IMR-90 (cell line): ENCODE measurements around the gene BCL7A. TPM values are rescaled to one million over a fixed set of nuclear protein-coding genes. Genes with fewer than 3 reads are reported as not detected.

Source experiments
- ATAC-seq: fragments of 200-7000 bp; cut with Tn5 transposase; 2 replicates; pipeline ENCODE4 v1.9.1; 2020; ENCODE audit warnings: low read depth, mild to moderate bottlenecking, moderate library complexity
- BruUV-seq: library from RNA; stranded (reverse); fragments of 400-500 nt; replicated peaks from 2 replicates; lab custom pipeline; 2021; lab: Mats Ljungman, UMichigan
- CTCF ChIA-PET: fragments of 300-600 bp; formaldehyde crosslinking; extraction: SDS; loops from one replicate; lab custom pipeline; 2021; ENCODE audit warnings: antibody characterized with exemption; lab: Yijun Ruan, JAX
- POLR2A ChIA-PET: fragments of 300-600 bp; sonication (Branson Sonifier 250); formaldehyde crosslinking; loops from one replicate; lab custom pipeline; 2022; ENCODE audit warnings: antibody characterized with exemption; ENCODE audit not compliant: unreplicated experiment; lab: Charles Lee
- DNase-seq: peaks from one replicate; pipeline ENCODE4 v3.0.0; 2013
- H2AFZ ChIP-seq: replicated peaks from 2 replicates; pipeline ENCODE3; 2013; ENCODE audit warnings: low read length, mild to moderate bottlenecking; ENCODE audit not compliant: poor library complexity
- H2AK5ac ChIP-seq: 2 replicates; pipeline ENCODE4 v1.6.1; 2013; ENCODE audit warnings: low read depth, low read length, inconsistent platforms
- H2AK9ac ChIP-seq: replicated peaks from 2 replicates; pipeline ENCODE3; 2013; ENCODE audit warnings: mild to moderate bottlenecking, low read depth, low read length, moderate library complexity; ENCODE audit not compliant: poor library complexity
- H2BK120ac ChIP-seq: 2 replicates; pipeline ENCODE4 v1.6.1; 2013; ENCODE audit warnings: low read depth, low read length, inconsistent platforms
- H2BK15ac ChIP-seq: 3 replicates; pipeline ENCODE4 v1.6.1; 2013; ENCODE audit warnings: low read depth, low read length, inconsistent platforms
- H2BK20ac ChIP-seq: 2 replicates; pipeline ENCODE4 v1.6.1; 2013; ENCODE audit warnings: low read depth, mild to moderate bottlenecking, inconsistent platforms, low read length, moderate library complexity
- H2BK5ac ChIP-seq: 2 replicates; pipeline ENCODE4 v1.6.1; 2013; ENCODE audit warnings: mild to moderate bottlenecking, low read depth, low read length, inconsistent platforms; ENCODE audit not compliant: poor library complexity, severe bottlenecking
- H3K14ac ChIP-seq: replicated peaks from 2 replicates; pipeline ENCODE4 v1.6.1; 2013; ENCODE audit warnings: low read depth, low read length, inconsistent platforms
- H3K18ac ChIP-seq: 2 replicates; pipeline ENCODE4 v1.6.1; 2013; ENCODE audit warnings: low read depth, low read length, control low read depth
- H3K23ac ChIP-seq: 2 replicates; pipeline ENCODE4 v1.6.1; 2013; ENCODE audit warnings: low read depth, low read length, inconsistent platforms
- H3K27ac ChIP-seq: 2 replicates; pipeline ENCODE4 v1.5.1; 2013; ENCODE audit warnings: mild to moderate bottlenecking, control low read depth, low read length; ENCODE audit not compliant: insufficient read depth
- H3K27me3 ChIP-seq: 2 replicates; pipeline ENCODE4 v1.6.1; 2013; ENCODE audit warnings: low read length; ENCODE audit not compliant: control insufficient read depth, insufficient read depth
- H3K36me3 ChIP-seq: 2 replicates; pipeline ENCODE4 v1.6.1; 2013; ENCODE audit warnings: low read length, mixed read lengths; ENCODE audit not compliant: control insufficient read depth, insufficient read depth
- H3K4ac ChIP-seq: 2 replicates; pipeline ENCODE4 v1.6.1; 2013; ENCODE audit warnings: low read depth, low read length, inconsistent platforms
- H3K4me1 ChIP-seq: 2 replicates; pipeline ENCODE4 v1.6.1; 2013; ENCODE audit warnings: low read length, mixed read lengths; ENCODE audit not compliant: control insufficient read depth, insufficient read depth
- H3K4me2 ChIP-seq: 2 replicates; pipeline ENCODE4 v1.6.1; 2013; ENCODE audit warnings: low read depth, mild to moderate bottlenecking, control low read depth, low read length, moderate library complexity
- H3K4me3 ChIP-seq: 2 replicates; pipeline ENCODE4 v1.5.1; 2013; ENCODE audit warnings: low read depth, mild to moderate bottlenecking, control low read depth, low read length, moderate library complexity; ENCODE audit not compliant: insufficient read depth
- H3K56ac ChIP-seq: 2 replicates; pipeline ENCODE4 v1.6.1; 2013; ENCODE audit warnings: low read length, inconsistent platforms; ENCODE audit not compliant: insufficient read depth; ENCODE audit errors: extremely low read depth
- H3K79me1 ChIP-seq, 2 experiments: 2 replicates each; pipeline ENCODE4 v1.6.1; 2013; ENCODE audit warnings: low read length in 2 of 2, inconsistent platforms in 1 of 2, low read depth in 1 of 2
- H3K9ac ChIP-seq: 2 replicates; pipeline ENCODE4 v1.6.1; 2013; ENCODE audit warnings: low read depth, low read length, control low read depth
- H3K9me1 ChIP-seq: 2 replicates; pipeline ENCODE4 v1.6.1; 2013; ENCODE audit warnings: low read length, inconsistent platforms; ENCODE audit not compliant: insufficient read depth
- H3K9me3 ChIP-seq: 2 replicates; pipeline ENCODE4 v1.6.1; 2013; ENCODE audit warnings: low read length; ENCODE audit not compliant: control insufficient read depth, insufficient read depth
- H4K20me1 ChIP-seq: 2 replicates; pipeline ENCODE4 v1.6.1; 2013; ENCODE audit warnings: low read length, inconsistent platforms; ENCODE audit not compliant: insufficient read depth
- H4K5ac ChIP-seq: 2 replicates; pipeline ENCODE4 v1.6.1; 2013; ENCODE audit warnings: mild to moderate bottlenecking, low read depth, low read length, control low read depth
- H4K8ac ChIP-seq, 2 experiments: 2 replicates each; pipeline ENCODE4 v1.6.1; 2013; ENCODE audit warnings: low read depth in 2 of 2, low read length in 2 of 2, control low read depth in 1 of 2, inconsistent platforms in 1 of 2
- H4K91ac ChIP-seq: 2 replicates; pipeline ENCODE4 v1.6.1; 2013; ENCODE audit warnings: low read depth, low read length, inconsistent platforms; ENCODE audit not compliant: insufficient read depth
- MAZ ChIP-seq: IDR thresholded peaks from 2 replicates; pipeline ENCODE4 v1.6.1; 2012; ENCODE audit warnings: low read depth, mild to moderate bottlenecking, low read length, improper control_type of control experiment, moderate library complexity, borderline replicate concordance
- POLR2A ChIP-seq: IDR thresholded peaks from 2 replicates; pipeline ENCODE4 v1.6.1; 2012; ENCODE audit warnings: mild to moderate bottlenecking, low read depth, low read length
- WGBS, 2 experiments: methylation state at CpG; one replicate each; pipeline versions ENCODE4 v1.1.5 to v1.1.7; 2013; ENCODE audit warnings: missing lambda C conversion rate in 2 of 2; ENCODE audit not compliant: insufficient read length in 1 of 2; ENCODE audit errors: extremely low coverage in 2 of 2; 5-methylcytosine and 5-hydroxymethylcytosine counted together
- dilution Hi-C: fragments of 300-500 bp; cut with HindIII; formaldehyde crosslinking; loops from one replicate; pipeline ENCODE4 v1.14.3; 2018; ENCODE audit warnings: low sequenced_read_pairs; ENCODE audit not compliant: unreplicated experiment
- in situ Hi-C: fragments of 300-500 bp; cut with MboI; formaldehyde crosslinking; loops from 3 replicates; pipeline ENCODE4 v1.14.3; 2019; ENCODE audit warnings: low sequenced_read_pairs, inconsistent platforms, mixed read lengths
- intact Hi-C: fragments of 100-400 bp; cut with micrococcal nuclease; formaldehyde crosslinking; loops from 2 replicates; pipeline ENCODE4 v1.10.0; 2022
- polyA plus RNA-seq, 3 experiments: library from polyadenylated mRNA; depleted of rRNA; stranded (reverse); fragments of >200 nt; gene quantifications; 2 replicates each; pipeline ENCODE4 v1.2.3, GENCODE V29; 2012; ENCODE audit warnings: low replicate concordance in 1 of 3
- total RNA-seq: library from RNA; depleted of rRNA; stranded (reverse); fragments of >200 nt; gene quantifications from 2 replicates; pipeline ENCODE4 v1.2.3, GENCODE V29; 2012
- TF ChIP-seq, protein P1 (sequence below): conservative IDR thresholded peaks from 2 replicates; pipeline ENCODE4 v1.5.1; 2012; ENCODE audit warnings: mild to moderate bottlenecking, low read depth, low read length, improper control_type of control experiment

The BCL7A gene
- total and polyA plus RNA-seq, 2 of the 4 experiments (the other 2 are of a cell fraction): 5.6 to 7.9 TPM

DNA sequence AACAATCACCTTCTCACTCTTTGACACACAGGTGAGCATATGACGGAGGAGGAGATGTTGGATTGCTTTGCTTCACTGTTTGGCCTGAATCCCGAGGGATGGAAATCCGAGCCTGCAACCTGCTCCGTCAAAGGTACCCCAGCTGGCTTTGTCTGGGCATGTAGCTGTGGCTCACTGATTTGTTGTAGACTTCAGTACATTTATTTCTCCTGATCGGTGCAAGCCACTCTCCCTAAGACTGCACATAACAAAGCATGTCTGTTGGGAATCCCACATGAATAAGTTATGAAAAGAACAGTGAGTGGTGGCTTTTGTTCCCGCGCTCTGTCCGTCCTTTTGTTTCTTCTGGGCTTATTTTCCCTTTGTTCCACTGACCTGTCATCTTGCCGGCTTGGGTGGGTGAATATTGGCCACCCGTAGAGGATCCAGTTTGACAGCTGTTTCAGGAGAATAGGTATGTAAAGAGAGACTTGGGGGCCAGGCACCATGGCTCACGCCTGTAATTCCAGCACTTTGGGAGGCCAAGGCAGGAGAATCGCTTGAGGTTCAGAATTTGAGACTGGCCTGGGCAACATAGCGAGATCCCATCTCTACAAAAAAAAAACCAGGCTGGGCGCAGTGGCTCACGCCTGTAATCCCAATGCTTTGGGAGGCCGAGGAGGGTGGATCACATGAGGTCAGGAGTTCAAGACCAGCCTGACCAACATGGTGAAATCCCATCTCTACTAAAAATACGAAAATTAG is 20.0 kb upstream of the BCL7A start:
- no peak for DNase-seq
- no peak overlapping the region for H3K9ac ChIP-seq
- POLR2A ChIA-PET: no interaction called here
- H4K20me1 ChIP-seq: no peaks in the 10 kb centered on the region
- CTCF ChIA-PET: no interaction called here
- H2AK9ac ChIP-seq: no peak overlapping the region
- H2BK120ac ChIP-seq: 0 out of 2 replicates have a peak overlapping the region, but pooled peaks have one; percentile 0
- no peak overlapping the region for H3K56ac ChIP-seq
- H3K4me2 ChIP-seq: no peak overlapping the region
- H2BK20ac ChIP-seq: no peak overlapping the region
- H2BK5ac ChIP-seq: no peak overlapping the region
- no peak overlapping the region for H2AFZ ChIP-seq
- peak overlapping the region in 1 of 2 experiments; percentile 13; a peak in 2 of 4 replicates for H4K8ac ChIP-seq
- no peak for ATAC-seq
- no peak overlapping the region; the same call in 2 of the 3 replicates for H2BK15ac ChIP-seq
- in situ Hi-C loops: no loop called here
- dilution Hi-C loops: no loop called here
- H3K36me3 ChIP-seq: no peaks in the 10 kb centered on the region
- H4K91ac ChIP-seq: no peak overlapping the region
- no peak overlapping the region for H3K27ac ChIP-seq
- H3K9me1 ChIP-seq: peaks cover 4% of the 10 kb centered on the region; the same call in 1 of the 2 replicates
- H3K14ac ChIP-seq: 0 out of 2 replicates have a peak overlapping the region, but pooled peaks have one; percentile 0
- H2AK5ac ChIP-seq: no peak overlapping the region
- H3K4ac ChIP-seq: no peak overlapping the region
- H4K5ac ChIP-seq: no peak overlapping the region; the same call in 1 of the 2 replicates
- intact Hi-C loops: no loop called here
- no TSS peak for BruUV-seq
- H3K9me3 ChIP-seq: no peaks in the 10 kb centered on the region
- H3K27me3 ChIP-seq: no peaks in the 10 kb centered on the region
- no peak overlapping the region for H3K4me3 ChIP-seq
- no peak overlapping the region for H3K18ac ChIP-seq
- 80% methylated on average over 3 of the region's 17 CpGs; no CpG with 5 or more reads in 1 of the 2 experiments for WGBS, 2 experiments
- peaks cover 18% of the 10 kb centered on the region for H3K4me1 ChIP-seq
- TF ChIP-seq, protein P1, sequence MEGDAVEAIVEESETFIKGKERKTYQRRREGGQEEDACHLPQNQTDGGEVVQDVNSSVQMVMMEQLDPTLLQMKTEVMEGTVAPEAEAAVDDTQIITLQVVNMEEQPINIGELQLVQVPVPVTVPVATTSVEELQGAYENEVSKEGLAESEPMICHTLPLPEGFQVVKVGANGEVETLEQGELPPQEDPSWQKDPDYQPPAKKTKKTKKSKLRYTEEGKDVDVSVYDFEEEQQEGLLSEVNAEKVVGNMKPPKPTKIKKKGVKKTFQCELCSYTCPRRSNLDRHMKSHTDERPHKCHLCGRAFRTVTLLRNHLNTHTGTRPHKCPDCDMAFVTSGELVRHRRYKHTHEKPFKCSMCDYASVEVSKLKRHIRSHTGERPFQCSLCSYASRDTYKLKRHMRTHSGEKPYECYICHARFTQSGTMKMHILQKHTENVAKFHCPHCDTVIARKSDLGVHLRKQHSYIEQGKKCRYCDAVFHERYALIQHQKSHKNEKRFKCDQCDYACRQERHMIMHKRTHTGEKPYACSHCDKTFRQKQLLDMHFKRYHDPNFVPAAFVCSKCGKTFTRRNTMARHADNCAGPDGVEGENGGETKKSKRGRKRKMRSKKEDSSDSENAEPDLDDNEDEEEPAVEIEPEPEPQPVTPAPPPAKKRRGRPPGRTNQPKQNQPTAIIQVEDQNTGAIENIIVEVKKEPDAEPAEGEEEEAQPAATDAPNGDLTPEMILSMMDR: no peak
- TF ChIP-seq MAZ (no peak), POLR2A (no peak)
- no peak overlapping the region for H3K23ac ChIP-seq
- H3K79me1 ChIP-seq: no peaks in the 10 kb centered on the region
